ENCODE measurements around the gene TMEM256.

Gene TMEM256

DNA sequence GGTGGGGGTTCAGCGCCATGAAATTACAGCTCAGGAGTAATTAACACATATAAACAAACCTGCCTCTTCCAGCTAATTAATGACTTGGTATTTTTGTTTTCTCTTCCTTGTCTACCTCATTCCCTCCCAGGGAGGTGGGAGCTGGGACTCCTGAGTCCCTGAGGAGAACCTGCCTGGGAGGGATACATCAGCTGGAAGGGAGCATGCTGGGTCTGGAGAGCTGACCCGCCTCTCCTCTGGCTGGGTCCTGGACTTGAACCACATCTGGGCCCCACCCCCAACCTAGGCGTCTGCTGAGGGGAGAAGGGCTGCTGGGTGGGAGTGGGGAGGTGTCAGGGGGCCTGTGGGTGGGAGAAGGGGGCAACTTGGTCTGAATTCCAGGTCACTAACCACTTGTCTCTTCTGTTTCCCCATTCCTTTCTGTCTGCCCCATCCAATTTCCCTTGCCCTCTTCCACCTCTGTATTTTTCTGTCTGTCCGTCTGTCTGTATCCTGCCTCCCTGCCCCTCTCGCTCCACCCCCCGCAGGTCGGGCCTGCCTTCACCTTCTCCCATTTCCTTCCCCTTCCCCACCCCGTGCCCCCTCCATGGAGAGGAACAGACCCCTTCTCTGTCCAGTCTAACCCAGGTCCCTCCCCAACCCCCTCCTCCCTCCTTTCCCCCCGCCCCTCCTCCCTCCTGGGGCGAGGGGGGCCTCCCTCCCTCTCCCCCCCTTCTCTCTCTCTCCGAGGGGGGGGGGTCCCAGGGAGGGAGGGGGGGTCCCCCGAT lies 3.8 kb upstream of the TMEM256 start, which contains the start of gene NLGN2:
NLGN2 (plus strand) TSS at position 361 of the 767 bp plus-strand sequence. CDS start 411 bp downstream, outside the sequence.
- DNase-seq (ENCODE audit: low spot score): no peak

DNA sequence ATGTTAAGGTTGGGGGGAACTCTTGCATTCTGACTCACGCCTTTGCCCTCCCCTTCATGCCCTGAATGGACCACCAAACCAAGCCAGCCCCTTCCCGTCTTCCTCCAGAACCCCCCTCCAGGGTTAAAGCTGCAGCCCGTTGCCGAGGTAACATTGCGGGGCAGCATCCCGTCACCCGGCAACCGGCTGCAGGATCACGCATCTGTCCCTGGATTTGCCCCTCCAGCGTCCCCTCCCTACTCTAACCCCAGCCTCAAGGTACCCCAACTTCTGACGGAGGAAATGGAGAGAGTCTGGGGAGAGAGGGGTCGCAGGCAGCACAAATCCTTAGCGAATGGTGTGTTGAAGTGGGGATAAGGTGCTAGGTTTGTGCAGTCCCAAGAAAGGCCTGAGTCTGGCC lies 3.2 kb upstream of the TMEM256 start:
- no peak for DNase-seq (ENCODE audit: low spot score)

DNA sequence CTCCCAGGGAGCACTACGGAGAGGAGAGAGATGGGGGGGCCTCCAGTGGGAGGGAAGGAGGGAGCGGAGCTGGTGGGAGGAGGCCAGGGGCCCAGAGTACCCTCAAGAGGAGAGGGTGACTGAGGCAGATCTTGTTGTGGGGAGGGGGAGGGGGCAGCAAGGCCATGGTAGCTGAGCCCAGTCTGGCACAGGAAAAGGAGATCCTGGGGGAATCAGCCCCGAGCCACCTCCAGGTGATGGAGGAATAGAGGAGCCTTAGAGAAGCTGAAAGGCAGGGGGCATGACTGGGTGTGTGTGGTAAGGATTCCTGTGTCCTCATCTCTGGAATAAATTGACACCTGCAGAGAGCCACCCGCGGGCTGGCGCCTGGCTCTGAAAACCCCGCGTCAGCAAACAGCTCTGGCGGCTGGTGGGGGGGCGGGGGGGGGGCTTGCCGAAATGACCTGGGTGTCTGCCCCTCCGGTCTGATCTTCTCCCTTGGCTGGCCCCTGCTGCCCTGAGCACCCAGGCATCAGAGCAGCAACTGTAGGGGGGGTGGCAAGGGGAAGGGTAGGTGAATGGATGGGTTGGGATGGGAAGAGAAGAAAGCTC lies 2.4 kb upstream of the TMEM256 start:
- DNase-seq (ENCODE audit: low spot score): no peak

DNA sequence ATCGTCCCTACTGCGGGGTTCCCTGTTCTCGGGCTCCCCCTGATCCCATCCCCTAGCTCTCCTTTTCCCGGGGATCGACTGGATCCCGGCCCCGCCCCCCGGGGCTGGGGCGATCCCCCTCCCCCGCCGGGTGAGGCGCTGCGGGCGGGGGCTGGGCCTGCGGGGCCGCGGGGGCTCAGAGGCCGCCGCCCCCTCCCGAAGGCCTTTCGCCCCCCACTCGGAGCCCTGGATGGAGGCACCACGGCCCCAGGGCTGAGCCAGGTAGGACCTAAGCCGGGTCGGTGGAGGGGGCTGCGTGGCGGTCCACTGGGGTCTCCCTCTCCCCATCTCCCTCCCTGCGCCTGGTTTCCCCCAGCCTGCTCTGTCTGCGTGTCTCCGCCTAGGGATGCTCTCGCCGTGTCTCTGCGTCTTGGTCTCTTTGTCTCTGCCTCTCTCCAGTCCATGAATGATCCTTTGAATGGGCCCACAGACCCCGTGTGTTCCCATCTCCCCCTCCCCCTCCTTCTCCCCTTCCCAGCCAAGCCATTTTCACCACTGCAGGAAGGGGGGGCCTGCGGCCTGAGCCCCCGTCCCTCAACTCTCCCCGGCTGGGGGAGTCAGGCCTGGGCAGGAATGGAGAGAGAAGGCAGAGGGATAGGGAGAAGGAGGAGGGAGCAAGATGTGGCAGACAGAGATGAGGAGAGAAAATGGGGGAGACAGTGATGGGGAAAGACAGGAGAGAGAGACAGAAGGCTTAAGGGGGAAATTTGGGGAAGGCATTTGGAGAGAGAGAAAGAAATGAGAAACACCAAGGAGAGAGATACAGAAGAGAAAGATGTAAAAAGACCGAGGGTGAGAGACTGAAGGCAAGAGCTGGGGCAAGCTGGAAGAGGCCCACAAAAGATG lies 1.7 kb upstream of the TMEM256 start:
- DNase-seq (ENCODE audit: low spot score): peak; percentile 57

DNA sequence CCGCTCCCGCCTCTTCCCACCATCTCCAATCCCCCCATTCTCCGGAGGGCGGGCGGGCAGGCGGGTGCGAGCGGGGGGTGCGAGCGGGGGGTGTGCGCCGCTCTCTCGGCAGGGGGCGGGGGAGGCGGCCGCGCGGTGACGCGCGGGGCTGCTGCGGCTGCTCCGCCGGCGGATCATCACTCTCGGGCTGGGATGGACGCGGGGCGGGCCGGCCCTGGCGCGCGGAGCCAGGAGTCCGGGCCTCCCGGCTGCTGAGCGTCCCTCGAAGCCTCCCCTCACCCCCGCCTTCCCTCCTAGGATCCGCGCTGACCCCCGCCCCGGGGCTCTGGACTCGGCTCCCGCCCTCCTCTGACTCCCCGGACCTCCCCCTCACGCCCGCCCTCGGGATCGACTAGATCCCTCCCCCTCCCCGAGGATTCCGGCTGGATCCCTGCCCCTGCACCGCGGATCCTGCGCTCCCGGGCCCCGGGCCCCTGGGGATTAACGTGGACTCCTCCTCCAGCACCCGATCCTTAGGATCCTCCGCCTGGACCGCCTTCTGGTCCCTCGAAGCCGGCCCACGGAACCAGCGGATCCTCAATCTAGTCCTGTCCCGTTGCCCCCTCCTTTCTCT lies 946 bp upstream of the TMEM256 start:
- DNase-seq (ENCODE audit: low spot score): no peak

DNA sequence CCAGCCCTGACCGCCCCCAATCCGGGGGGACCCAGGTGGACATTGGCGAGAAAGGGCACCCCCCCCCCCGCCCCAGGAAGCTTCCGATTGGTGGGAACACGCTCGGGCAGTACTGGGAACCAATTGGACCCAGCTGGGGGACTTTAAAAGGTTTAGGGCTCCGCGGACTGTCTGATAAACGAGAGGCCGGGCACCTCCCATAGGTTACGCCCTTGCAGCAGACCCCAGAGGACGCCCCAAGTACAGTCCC lies 245 bp downstream of the TMEM256 start:
- no peak for DNase-seq (ENCODE audit: low spot score)

DNA sequence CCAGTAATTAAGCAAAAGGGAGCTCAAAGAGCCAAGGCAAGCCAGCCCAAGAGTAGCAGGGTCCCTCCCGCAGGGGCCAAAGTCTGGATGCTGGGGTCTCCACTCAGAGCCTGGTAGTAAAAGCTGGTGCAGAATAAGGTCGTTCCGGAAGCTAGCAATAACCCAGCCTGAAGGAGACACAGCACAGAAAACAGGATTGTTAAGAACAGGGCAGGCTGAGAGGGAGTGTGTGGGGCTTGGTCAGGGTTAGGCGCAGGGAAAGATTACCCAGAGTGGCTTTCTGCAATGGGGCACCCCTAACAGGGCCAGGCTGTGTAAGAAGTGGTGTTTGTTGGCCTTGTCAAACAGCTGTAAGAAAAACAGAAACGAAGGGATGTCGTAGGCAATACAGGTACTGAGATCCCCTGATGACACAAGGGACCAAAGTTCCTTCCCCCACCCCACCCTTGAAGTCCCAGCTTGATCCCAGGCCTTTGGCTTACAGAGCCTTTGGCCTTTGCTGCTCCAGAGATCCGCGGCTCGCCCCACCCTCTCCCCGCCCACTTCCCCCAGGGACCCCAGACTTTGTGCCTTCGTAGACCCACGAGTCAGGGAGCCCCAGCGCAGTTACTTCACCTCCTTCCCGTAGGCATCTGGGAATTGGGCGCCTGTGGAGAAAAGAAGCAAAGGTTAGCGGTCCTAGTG lies 712 bp downstream of the TMEM256 start:
- no peak for DNase-seq (ENCODE audit: low spot score)

DNA sequence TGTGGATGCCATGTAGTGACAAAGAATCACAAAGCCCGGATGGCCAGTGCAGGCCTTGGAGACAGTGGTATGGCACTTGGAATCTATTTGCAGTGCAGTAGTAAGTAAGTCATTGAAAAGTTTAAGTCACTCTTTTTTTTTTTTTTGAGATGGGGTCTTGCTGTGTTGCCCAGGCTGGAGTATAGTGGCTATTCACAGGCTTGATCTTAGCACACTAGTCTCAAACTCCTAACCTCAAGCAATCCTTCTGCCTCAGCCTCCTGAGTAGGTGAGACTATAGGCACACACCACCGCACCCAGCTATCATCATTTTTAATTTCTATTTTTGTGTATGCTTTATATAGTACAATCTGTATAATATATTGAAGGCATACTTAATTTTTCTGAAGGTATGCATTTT lies 5.3 kb downstream of the TMEM256 start:
- no peak for DNase-seq (ENCODE audit: low spot score)

DNA sequence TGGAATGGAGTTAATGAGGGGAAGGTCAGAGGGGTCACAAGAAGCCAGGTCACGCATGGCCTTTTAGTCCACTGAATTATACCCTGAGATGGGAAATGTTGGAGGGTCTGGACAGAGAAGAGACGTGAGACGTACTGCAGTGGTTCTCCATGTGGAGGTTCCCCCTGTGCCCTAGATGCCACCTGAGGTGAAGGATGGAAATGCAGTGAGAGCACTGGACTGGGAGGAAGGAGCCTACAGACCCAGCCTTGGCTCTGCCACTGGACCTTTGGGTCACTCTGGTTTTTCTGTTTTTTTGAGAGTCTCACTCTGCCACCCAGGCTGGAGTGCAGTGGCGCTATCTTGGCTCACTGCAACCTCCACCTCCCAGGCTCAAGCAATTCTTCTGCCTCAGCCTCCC lies 7.8 kb downstream of the TMEM256 start:
- DNase-seq (ENCODE audit: low spot score): no peak

DNA sequence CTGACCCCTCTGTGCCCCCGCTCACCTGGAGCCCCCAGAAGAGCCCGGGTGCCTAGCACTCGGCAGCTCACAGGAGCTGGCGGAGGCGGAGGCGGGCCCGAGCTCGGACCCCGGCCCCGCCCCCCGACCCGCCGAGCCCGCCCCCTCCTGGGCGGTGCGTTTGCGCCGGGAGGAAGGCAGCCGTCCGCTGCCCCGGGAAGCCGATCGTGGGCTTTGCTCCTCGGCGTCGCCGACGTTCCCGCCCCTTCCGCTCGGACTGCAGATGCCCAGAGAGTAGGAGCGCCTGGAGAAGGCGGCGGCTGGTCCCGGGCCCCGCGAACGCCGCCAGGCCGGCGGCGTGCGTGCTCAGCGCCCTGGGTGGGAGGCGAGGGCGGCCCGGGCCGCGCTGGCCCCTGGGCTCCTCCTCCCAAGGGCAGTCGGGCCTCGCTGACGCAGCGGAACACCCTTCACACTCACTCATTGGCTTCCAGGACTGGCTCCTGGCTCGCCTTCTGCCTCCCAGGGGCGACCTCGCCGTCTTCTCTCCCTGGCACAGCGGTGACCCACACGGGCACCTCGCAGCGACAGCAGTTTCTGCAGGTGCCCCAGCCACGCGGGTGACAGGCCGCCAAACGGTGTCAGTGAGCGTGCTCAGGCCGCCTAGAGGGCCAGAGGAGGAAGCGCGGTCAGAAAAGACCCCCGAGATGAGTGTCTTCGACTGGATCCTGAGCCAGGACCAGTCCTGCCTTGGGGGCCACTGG lies 9.3 kb downstream of the TMEM256 start, which contains the start of gene PLSCR3:
PLSCR3 (minus strand) TSS at position 74 of the 740 bp plus-strand sequence. CDS start 415 bp downstream, outside the sequence.
- DNase-seq (ENCODE audit: low spot score): peak; percentile 75

DNA sequence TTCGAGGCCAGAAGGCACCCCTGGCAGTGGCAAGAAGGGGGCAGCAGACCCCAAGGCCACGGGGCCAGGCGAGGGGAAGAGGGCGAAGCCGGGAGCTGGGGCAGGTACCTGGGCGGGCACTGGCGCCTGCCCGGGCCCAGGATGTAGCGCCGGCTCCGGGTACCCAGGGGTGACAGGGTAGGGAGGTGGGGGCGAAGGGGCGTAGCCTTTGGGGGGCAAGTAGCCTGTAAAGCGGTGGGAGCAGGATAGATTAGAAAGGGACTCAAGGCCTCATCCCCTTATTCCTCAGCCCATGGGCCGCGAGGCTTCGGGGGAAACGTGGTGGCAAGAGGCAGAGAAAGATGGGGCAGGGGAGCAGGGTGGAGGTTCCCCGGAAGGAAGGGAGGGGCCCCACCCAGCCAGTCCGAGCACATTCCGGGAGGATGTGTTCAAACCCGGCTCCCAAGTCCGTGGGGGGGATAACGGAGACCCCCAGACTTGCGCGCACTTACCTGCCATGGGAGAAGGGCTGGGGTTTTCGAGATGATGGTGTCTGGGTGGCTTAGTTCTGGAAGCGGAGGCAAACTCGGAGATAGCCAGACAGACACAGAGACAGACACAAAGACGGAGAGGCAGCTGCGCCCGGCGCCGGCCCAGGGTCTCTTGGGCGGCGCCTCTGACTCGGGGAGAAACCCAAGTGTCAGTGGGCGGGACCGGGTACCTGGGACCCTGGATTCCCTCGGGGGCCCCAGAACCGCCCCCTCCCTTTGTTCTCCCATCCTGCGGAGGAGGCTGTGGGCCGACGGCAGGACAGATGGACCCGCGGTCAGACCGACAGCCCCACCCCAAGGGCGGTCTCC lies 10.1 kb downstream of the TMEM256 start:
- no peak for DNase-seq (ENCODE audit: low spot score)

DNA sequence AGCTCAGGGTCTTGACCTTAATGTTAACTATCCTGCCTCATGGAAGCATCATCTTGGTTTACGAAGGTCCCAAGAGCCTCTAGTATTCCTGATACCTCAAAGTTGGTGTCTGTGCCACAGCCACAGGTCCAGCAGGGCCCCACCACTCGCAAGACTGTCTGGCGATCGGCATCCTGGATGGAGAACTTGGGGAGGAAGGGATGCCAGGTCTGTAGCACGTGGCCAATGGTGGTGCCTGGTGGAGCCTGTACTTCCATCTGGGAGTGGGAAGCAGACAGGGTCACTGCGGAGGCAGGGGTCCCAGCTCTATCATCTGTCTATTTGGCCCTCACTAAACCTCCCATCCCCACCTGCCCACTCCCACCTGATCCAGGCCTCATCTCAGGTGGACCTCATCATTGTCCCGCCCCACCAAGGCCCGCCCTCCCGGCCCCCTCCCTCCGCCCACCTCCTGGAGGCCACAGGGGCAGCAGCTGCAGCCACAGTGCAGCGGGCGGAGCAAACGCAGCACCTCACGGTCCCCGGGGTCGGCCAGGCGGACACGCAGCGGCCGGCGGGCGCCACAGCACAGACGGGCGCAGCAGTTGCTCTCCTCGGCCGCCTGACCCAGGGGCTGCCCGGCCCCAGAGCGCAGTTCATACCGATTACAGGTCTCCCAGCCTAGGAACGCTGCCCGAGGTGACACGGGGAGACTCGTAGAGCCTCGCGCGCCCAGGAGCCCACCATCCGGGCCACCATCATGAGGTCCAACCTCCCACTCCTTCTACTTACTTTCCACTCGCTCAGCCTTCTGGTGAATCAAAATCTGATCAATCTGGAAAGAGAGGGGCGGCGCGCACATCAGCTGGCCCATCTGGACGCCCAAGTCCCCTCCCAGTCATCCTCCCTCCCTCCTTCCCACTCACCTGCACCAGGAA lies 10.9 kb downstream of the TMEM256 start:
- no peak for DNase-seq (ENCODE audit: low spot score)

DNA sequence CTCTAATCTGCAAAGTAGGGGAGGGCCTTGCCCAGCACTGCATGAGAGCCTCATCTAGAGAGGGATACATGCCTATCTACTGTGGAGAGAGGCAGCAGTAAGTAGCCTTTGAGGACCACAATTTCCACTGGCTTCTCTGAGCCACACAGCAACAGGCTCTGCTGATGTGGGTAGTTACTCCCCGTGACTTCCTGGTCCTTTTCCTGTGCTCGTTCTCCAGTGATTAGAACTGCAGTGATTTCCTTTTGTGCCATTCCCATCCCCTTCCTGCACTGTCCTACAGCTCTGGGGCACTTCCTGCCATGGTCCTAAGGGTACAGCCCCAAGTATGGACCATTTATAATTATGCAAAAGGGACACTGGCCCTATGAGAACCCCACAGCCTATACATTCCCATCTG lies 12.6 kb downstream of the TMEM256 start:
- DNase-seq (ENCODE audit: low spot score): no peak

DNA sequence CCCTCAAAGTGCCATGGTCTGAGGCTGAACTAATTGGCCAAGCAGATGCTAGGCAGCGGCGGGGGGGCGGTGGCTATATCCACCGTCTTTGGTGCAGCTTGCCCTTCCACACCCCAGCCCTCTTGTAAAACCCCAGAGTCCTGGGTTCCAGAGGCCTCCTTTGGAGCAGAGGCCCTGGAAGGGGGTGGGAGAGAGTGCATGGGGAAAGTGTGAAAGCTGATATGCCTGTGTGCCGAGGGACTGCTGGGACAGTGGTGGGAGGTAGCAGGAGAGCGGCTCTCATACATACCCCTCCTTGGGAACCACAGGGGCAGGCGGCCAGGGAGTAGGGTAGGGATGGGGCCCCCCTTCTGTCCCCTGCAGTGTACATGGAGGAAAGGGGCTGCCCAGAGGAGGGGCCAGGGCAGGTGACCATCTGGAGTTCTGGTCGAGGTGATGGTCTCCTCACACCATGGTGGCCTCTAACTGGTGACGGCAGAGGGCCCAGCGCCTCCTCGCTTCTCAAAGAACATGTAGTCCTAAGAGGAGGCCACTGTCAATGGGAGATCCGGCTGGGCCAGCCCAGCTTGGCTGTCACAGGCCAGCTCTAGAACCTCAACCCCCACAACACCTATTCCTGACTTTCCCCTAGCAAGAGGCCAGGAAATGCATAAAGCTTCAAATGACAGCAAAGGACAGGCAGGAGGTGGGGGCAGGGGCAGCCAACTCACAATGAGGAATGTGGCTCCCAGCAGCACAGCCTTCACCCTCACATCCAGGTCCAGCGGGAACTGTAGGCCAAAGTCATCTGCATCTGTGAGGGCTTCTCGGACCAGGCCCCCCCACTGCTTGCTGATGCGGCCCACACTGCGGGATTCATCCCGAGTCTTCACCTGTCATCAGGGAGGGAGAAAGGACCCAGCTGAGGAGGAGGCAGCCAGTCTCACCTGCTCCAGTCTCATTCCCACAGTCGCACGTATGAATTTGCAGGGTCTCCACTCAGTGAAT lies 13.7 kb downstream of the TMEM256 start:
- no peak for DNase-seq (ENCODE audit: low spot score)

DNA sequence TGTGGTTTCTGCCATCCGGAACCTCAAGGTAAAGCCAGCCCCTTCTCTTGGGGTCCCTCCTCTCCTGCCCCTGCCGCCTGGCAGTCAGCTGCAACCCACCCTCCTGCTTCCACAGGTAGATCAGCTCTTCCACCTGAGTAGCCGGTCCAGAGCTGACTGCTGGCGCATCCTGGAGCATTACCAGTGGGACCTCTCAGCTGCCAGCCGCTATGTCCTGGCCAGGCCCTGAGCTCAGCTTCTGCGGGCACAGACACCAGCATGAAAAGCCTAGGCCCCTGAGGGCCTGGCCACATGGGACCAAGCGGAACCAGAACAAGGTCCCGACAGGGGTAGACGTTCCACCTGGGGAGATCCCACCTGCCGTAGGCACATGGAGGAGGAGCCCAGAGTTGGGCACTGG lies 15.0 kb downstream of the TMEM256 start:
- DNase-seq (ENCODE audit: low spot score): no peak

DNA sequence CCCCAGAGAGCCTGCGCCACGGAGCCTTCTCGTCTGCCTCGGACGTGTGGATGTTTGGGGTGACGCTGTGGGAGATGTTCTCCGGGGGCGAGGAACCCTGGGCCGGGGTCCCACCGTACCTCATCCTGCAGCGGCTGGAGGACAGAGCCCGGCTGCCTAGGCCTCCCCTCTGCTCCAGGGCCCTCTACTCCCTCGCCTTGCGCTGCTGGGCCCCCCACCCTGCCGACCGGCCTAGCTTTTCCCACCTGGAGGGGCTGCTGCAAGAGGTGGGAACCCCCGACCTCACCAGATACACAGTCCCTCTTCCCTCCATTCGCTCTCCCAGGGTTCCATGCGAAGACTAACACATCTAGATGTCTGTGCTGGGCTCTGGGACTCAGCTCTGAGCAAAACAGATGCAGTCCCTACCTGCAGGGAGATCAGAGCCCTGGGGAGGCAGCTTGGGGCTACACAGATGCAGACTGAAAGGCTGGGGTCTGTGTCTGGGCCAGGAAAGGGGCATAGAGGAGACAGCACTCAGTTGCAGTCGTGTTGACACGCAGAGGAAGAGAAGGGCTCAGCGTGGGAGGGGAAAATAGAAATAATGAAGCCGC lies 19.3 kb downstream of the TMEM256 start:
- DNase-seq (ENCODE audit: low spot score): no peak

DNA sequence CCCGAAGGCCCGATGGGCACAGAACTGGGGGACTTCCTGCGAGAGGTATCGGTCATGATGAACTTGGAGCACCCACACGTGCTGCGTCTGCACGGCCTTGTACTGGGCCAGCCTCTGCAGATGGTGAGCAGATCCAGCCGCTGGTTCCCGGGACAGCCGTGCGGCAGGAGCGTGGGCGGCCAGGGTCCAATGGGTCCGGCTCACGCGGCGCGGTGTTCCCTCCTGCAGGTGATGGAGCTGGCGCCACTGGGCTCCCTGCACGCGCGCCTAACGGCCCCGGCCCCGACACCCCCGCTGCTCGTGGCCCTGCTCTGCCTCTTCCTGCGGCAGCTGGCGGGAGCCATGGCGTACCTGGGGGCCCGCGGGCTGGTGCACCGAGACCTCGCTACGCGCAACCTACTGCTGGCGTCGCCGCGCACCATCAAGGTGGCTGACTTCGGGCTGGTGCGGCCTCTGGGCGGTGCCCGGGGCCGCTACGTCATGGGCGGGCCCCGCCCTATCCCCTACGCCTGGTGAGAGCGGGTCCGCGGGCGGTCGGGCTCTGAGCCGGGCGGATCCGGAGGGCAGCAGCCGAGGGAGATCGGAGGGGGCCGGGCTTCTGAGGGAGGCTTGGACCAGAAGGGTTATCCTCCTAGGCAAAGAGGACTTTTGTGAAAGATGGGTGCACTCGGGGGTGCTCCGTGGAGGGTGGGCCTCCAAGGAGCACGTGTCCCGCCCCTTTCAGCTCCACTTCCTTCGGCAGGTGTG lies 20.0 kb downstream of the TMEM256 start:
- DNase-seq (ENCODE audit: low spot score): no peak
